Central memory CD8-positive, alpha-beta T cell (primary cell): ENCODE results near the gene TYMS.

Experiments used
- ATAC-seq: fragments of 150-1000 bp; cut with Tn5 transposase; replicated peaks from 2 replicates; pipeline ENCODE4 v1.10.0; 2022; ENCODE audit warnings: mild to moderate bottlenecking, moderate FRiP score, moderate number of reproducible peaks; ENCODE audit not compliant: poor library complexity, severe bottlenecking; ENCODE audit errors: extremely low read depth
- DNase-seq, 2 donors: peaks; one replicate each; pipeline ENCODE4 v3.0.0; 2021; ENCODE audit warnings: low spot score in 2 of 2
- H3K27ac Mint-ChIP-seq: one replicate; pipeline ENCODE4 v1.8.0; 2022; ENCODE audit warnings: low read depth, mild to moderate bottlenecking, moderate library complexity, mixed read lengths
- H3K27me3 Mint-ChIP-seq: one replicate; pipeline ENCODE4 v1.8.0; 2022; ENCODE audit warnings: mixed read lengths
- H3K36me3 Mint-ChIP-seq: one replicate; pipeline ENCODE4 v1.8.0; 2022; ENCODE audit warnings: mild to moderate bottlenecking, moderate library complexity, mixed read lengths; ENCODE audit not compliant: insufficient read depth
- H3K4me1 Mint-ChIP-seq: one replicate; pipeline ENCODE4 v1.8.0; 2022; ENCODE audit warnings: mixed read lengths
- H3K4me3 Mint-ChIP-seq: one replicate; pipeline ENCODE4 v1.8.0; 2022; ENCODE audit warnings: mild to moderate bottlenecking, moderate library complexity, mixed read lengths
- H3K9me3 Mint-ChIP-seq: one replicate; pipeline ENCODE4 v1.8.0; 2022; ENCODE audit warnings: mixed read lengths

The TYMS gene

DNA sequence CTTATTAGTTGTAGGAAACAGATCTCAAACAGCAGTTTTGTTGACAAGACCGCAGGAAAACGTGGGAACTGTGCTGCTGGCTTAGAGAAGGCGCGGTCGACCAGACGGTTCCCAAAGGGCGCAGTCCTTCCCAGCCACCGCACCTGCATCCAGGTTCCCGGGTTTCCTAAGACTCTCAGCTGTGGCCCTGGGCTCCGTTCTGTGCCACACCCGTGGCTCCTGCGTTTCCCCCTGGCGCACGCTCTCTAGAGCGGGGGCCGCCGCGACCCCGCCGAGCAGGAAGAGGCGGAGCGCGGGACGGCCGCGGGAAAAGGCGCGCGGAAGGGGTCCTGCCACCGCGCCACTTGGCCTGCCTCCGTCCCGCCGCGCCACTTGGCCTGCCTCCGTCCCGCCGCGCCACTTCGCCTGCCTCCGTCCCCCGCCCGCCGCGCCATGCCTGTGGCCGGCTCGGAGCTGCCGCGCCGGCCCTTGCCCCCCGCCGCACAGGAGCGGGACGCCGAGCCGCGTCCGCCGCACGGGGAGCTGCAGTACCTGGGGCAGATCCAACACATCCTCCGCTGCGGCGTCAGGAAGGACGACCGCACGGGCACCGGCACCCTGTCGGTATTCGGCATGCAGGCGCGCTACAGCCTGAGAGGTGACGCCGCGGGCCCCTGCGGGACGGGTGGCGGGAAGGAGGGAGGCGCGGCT, at the start of gene TYMS:
Gene TYMS (plus strand): TSS at position 343 of the 690 bp plus-strand sequence. CDS start 90 bp downstream, at position 433.
- H3K27ac Mint-ChIP-seq = no peak within 1 kb of the TSS
- H3K9me3 Mint-ChIP-seq = peaks cover 5% of the 10 kb centered on the region
- peaks cover 56% of the 10 kb centered on the region for H3K27me3 Mint-ChIP-seq
- peaks cover 12% of the 10 kb centered on the region for H3K4me1 Mint-ChIP-seq
- no peak for DNase-seq
- peaks cover 4% of the 10 kb centered on the region for H3K36me3 Mint-ChIP-seq
- ATAC-seq = peak; percentile 54
- H3K4me3 Mint-ChIP-seq = peak within 1 kb of the TSS; percentile 76

DNA sequence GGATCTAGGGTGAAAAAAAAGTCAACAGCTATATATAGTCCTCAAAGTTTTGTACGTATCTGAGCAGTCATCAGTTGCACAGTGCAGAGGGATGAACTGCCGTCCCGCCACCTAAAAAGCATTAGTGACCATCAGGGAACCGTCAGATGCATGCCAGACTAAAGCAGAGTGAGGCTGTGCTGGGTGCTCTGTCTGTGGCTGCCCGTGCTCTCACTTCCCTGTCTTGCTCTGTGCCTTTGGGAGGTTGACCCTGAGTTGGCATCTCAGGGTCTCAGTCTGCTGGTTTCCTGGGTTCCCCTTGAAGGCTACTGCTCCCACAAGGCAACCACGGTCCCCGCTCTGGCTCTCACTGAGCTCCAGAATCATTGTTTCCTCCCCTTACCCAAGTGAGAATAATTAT, 49.5 kb upstream of the TYMS start:
- peaks cover 41% of the 10 kb centered on the region for H3K27me3 Mint-ChIP-seq
- H3K36me3 Mint-ChIP-seq = peaks cover 2% of the 10 kb centered on the region
- no peaks in the 10 kb centered on the region for H3K4me1 Mint-ChIP-seq
- no peak overlapping the region for H3K27ac Mint-ChIP-seq
- no peak overlapping the region for H3K4me3 Mint-ChIP-seq
- DNase-seq = no peak
- no peaks in the 10 kb centered on the region for H3K9me3 Mint-ChIP-seq
- no peak for ATAC-seq

DNA sequence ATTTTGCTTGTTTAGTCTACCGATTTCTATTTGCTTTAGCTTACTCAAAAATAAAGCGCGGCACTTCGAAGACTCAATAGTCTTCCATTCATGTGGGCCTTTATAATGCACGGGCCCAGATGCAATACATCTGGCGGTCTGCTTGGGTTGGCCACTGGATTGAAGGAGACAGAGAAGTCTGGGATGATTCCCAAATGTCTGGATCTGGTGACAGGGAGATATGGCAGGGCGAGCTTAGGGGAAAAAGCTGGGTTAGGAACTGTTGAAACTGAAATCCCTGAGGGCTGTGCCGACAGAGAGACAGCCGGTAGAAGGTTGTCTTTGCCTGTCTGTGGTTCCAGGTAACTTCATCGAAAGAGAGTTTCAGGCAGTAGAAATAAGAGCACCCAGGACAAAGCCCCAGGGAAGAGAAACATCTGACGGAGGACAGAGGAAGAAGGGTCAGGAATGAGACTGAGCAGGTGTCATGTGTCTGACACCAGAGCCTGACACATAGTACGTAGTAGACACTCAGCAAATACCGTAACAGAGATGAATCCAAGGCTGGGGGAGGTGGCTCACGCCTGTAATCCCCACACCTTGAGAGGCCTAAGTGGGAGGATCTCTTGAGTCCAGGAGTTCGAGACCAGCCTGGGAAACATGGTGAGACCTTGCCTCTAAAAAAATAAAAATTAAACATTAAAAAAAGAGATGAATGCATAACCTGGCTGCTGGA, 47.1 kb upstream of the TYMS start:
- Mint-ChIP-seq H3K27ac (no peak overlapping the region), H3K4me1 (no peaks in the 10 kb centered on the region), H3K9me3 (no peaks in the 10 kb centered on the region), H3K4me3 (no peak overlapping the region), H3K27me3 (peaks cover 41% of the 10 kb centered on the region), H3K36me3 (peaks cover 2% of the 10 kb centered on the region)
- DNase-seq = no peak
- no peak for ATAC-seq

DNA sequence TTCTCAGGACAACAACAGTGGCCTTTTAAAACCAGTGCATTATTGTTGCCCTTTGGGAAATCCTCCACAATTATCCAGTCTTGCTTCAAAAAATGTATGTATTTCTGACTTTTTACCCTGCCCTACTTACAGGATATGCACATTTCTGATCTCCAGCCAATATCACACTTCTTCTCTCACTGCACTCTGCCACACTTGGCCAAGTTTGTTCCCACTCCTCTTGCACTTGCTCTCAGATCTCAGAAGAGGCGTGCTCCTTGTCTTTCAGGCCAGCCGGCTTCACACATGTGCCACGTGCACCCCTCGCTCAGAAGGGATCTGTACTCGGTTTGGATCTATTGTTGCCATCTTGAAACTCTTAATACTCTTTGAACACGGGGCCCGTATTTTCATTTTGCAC, 45.3 kb upstream of the TYMS start:
- DNase-seq (no peak), ATAC-seq (no peak)
- Mint-ChIP-seq H3K27me3 (peaks cover 39% of the 10 kb centered on the region), H3K9me3 (no peaks in the 10 kb centered on the region), H3K4me3 (no peak overlapping the region), H3K27ac (no peak overlapping the region), H3K36me3 (peaks cover 2% of the 10 kb centered on the region), H3K4me1 (no peaks in the 10 kb centered on the region)

DNA sequence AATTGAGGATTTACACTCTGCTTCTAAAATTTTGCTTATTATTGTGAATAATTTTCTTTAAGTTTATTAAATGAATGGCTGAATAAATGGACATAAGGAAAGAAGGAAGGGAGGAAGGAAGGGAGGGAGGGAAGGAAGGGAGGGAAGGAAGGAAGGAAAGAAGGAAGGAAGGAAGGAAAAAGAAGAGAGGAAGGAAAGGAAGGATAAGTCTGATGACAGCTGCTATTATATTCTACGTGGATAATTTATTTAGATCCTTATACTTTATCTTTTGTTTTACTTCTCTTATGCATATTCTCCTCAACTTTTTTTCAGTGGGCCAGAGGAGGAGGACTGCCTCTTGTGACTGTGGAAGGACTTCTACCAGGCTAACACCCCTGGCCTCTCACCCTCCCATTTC, 43.3 kb upstream of the TYMS start:
- Mint-ChIP-seq H3K36me3 (peaks cover 2% of the 10 kb centered on the region), H3K4me3 (no peak overlapping the region), H3K4me1 (no peaks in the 10 kb centered on the region), H3K27ac (no peak overlapping the region), H3K27me3 (peaks cover 48% of the 10 kb centered on the region), H3K9me3 (no peaks in the 10 kb centered on the region)
- DNase-seq (no peak), ATAC-seq (no peak)

DNA sequence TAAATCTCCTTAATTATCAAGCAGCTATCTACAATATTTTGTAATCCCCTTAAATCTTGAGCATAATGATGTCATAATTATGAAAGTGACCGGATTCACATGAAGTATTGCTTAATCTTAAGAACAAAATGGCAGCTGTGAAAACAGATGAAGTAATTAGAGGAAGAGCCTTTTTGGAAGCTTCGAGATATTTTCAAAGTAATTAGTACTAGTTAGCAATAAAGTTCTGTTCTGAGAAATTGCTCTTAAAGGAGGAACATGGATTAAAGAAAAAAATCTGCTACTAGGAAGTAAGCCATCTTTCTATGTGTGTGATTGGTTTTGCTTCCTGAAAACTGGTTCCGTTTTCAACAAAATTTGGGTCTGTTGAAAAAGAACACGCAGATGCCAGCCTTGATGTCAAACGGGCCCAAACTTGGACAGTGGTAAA, 42.3 kb upstream of the TYMS start:
- Mint-ChIP-seq H3K4me1 (no peaks in the 10 kb centered on the region), H3K4me3 (no peak overlapping the region), H3K9me3 (no peaks in the 10 kb centered on the region), H3K36me3 (peaks cover 2% of the 10 kb centered on the region), H3K27me3 (peaks cover 54% of the 10 kb centered on the region), H3K27ac (no peak overlapping the region)
- DNase-seq = no peak
- ATAC-seq = no peak

DNA sequence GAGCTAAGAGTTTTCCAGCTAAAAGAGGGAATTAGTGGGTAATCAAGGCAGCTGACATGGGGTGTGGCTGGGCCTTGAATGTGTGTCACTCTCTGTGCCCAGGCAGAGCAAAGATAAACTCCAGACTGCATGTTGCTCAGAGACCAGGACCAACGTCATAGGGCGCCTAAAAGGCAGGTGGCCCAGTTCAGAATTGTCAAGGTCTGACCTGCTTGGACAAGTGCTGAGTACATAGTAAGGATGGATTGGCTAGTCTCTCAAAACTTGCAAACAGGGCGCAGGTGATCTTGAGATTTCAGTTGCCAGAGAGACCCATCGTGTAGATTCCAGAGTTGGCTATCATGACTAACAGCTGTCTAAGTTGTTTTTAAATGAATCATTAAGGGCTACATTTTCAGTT, 41.7 kb upstream of the TYMS start:
- no peak overlapping the region for H3K27ac Mint-ChIP-seq
- ATAC-seq (no peak), DNase-seq (no peak)
- H3K4me1 Mint-ChIP-seq = no peaks in the 10 kb centered on the region
- H3K36me3 Mint-ChIP-seq = peaks cover 2% of the 10 kb centered on the region
- H3K4me3 Mint-ChIP-seq = no peak overlapping the region
- H3K27me3 Mint-ChIP-seq = peaks cover 47% of the 10 kb centered on the region
- H3K9me3 Mint-ChIP-seq = no peaks in the 10 kb centered on the region

DNA sequence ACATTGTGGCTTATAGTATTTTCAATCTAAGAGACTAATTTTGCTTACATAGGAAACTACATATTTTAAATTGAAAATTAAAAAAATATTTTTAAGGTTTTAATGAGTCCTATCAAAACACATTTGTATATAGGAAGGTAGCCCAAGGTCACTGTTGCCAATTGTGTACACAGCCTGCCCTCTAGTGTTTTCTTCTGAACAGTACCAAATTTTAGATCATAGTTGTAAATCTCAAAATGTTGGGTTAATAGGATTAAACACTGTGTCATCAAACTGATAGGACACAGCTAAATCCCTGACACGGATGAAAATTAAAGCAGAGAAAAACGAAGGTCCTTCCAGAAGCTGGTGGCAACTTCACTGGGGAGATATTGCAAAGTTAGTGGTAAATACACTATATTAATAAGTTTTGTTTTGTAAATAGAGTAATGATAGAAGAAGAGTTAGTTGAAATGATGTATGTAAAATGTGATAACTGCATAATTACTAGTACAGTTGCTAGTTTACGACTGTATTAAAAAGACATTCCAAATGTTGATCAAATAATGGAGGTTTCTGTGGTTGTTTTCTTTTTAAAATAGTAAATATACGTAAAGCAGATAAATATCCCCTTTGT, 41.0 kb upstream of the TYMS start:
- Mint-ChIP-seq H3K4me1 (no peaks in the 10 kb centered on the region), H3K27ac (no peak overlapping the region), H3K9me3 (no peaks in the 10 kb centered on the region), H3K36me3 (no peaks in the 10 kb centered on the region), H3K27me3 (peaks cover 40% of the 10 kb centered on the region), H3K4me3 (no peak overlapping the region)
- DNase-seq = no peak
- no peak for ATAC-seq

DNA sequence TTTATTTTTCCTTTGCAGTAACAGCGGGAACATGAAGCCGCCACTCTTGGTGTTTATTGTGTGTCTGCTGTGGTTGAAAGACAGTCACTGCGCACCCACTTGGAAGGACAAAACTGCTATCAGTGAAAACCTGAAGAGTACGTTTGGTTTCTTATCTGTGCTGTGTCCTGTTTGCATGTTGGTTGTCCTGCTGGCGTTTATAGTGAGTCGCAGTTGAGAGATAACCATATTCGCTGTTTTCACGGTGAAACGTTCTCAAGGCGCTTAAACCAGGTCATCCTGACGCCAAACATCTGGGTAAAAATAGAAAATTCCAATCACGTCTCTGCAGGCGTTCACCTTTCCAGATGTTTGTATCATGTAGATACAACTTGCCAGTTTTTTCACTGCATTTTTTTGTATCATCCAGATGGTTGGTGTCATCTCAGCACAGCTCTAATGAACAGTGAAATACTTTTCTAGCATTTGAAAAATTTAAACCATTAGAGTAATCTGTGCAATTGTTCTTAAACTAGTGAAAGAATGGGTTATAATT, 39.4 kb upstream of the TYMS start:
- Mint-ChIP-seq H3K27ac (no peak overlapping the region), H3K27me3 (peaks cover 40% of the 10 kb centered on the region), H3K4me1 (no peaks in the 10 kb centered on the region)

DNA sequence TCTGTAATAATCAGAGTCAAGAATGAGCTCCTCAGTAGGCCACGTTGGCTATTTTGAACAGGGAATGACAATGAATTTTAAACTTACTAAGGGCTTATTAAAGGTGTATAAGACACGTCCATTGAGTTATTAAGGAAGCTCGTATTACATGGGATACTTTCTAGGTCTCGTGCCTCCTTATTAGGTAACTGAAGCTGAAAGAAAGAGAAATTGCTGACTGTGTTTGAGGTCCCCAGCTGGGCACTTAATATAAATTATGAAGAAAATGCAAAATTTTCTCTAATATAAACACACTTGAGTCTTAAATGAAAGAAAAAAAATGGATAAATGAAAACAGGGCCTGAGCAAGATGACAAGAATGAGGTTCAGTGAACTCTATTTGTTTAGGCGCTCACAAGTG, 38.8 kb upstream of the TYMS start:
- Mint-ChIP-seq H3K36me3 (no peaks in the 10 kb centered on the region), H3K27ac (no peak overlapping the region), H3K27me3 (peaks cover 43% of the 10 kb centered on the region), H3K9me3 (no peaks in the 10 kb centered on the region), H3K4me1 (no peaks in the 10 kb centered on the region), H3K4me3 (no peak overlapping the region)
- no peak for DNase-seq
- no peak for ATAC-seq

More for the DNA sequence above, 39.4 kb upstream of the TYMS start:
- no peaks in the 10 kb centered on the region for H3K9me3 Mint-ChIP-seq
- DNase-seq (no peak), ATAC-seq (no peak)
- no peak overlapping the region for H3K4me3 Mint-ChIP-seq
- H3K36me3 Mint-ChIP-seq = no peaks in the 10 kb centered on the region

DNA sequence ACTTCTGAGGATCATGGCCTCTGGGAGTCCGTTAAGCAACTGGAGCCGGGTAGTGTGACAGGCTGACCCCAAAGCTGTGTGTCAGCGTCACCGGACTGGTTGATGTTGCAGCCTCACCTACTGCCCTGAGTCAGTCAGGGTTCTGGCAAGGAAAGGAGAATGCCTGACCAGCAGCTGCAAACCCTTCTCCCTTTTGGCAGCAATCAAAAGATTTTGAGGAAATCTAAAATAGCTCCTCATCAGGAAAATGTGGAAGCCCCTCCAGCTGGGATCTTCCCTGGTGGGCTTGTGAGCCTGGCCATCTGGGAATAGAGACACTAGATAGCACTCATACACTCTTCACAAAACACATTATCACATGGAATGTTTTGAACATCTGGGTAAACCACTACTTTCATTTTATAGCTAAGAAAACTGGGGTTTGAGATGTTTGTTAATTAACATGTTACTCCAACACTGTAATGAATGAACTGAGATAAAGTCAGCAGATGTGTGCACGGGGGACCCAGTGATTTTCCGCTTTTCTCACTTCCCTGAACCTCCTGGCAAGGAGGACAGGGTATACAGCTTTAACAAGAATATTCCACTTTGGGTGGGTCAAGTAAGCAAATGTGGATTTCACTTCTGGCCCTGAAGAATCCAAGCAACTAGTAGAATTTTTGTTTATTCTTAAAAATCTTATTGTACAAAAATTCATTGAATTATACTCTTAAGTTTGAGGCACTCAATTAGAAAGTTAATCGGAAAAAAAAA, 36.0 kb upstream of the TYMS start:
- H3K27ac Mint-ChIP-seq = no peak overlapping the region
- H3K4me1 Mint-ChIP-seq = no peaks in the 10 kb centered on the region
- H3K36me3 Mint-ChIP-seq = no peaks in the 10 kb centered on the region
- H3K27me3 Mint-ChIP-seq = peaks cover 52% of the 10 kb centered on the region
- DNase-seq (no peak), ATAC-seq (no peak)
- H3K9me3 Mint-ChIP-seq = no peaks in the 10 kb centered on the region
- no peak overlapping the region for H3K4me3 Mint-ChIP-seq

DNA sequence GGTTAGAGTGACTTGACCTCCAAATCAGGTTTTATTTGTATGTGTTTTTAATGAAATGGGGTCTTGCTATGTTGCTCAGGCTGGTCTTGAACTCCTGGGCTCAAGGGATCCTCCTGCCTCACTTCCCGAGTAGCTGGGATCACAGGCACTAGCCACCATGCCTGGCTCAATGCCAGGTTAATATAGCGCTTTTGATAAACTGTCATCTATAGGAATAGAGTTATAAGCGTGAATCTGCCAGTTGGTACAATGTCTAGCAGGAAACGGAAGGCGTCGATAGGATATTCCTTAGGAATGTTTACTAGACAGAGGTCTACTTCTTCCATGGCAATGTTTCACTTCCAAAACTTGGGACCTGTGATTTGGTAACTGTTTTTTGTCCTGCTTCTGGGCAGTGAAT, 35.2 kb upstream of the TYMS start:
- Mint-ChIP-seq H3K27ac (no peak overlapping the region), H3K4me3 (no peak overlapping the region), H3K4me1 (no peaks in the 10 kb centered on the region), H3K27me3 (peaks cover 56% of the 10 kb centered on the region), H3K36me3 (no peaks in the 10 kb centered on the region), H3K9me3 (no peaks in the 10 kb centered on the region)
- DNase-seq = no peak
- no peak for ATAC-seq
